Mucosa of stomach (tissue), 1 donor: Measurements from ENCODE around the gene FBXO17.
A peak's percentile ranks its signal among the peaks of the same experiment; 100 is the strongest.

Source experiments
- H3K27me3 ChIP-seq: one replicate; pipeline ENCODE4 v1.7.0; 2013; ENCODE audit warnings: mild to moderate bottlenecking, low read length; ENCODE audit not compliant: control insufficient read depth, insufficient read depth
- H3K36me3 ChIP-seq: one replicate; pipeline ENCODE4 v1.7.0; 2013; ENCODE audit warnings: low read length; ENCODE audit not compliant: control insufficient read depth, insufficient read depth
- H3K4me1 ChIP-seq: one replicate; pipeline ENCODE4 v1.7.0; 2013; ENCODE audit warnings: mild to moderate bottlenecking, low read length; ENCODE audit not compliant: control insufficient read depth, insufficient read depth
- H3K4me3 ChIP-seq: one replicate; pipeline ENCODE4 v1.7.0; 2013; ENCODE audit warnings: low read length
- H3K9ac ChIP-seq: one replicate; pipeline ENCODE4 v1.7.0; 2013; ENCODE audit warnings: mild to moderate bottlenecking, low read length, moderate library complexity
- H3K9me3 ChIP-seq: one replicate; pipeline ENCODE4 v1.7.0; 2013; ENCODE audit warnings: mild to moderate bottlenecking, low read length, moderate library complexity; ENCODE audit not compliant: control insufficient read depth
- donor health status: Pancreatic carcinoma.

The FBXO17 gene

GRCh38 chr19:38932425-38933179, 42.9 kb downstream of the FBXO17 start:
- no peaks in the 10 kb centered on the region for H3K27me3 ChIP-seq
- H3K4me3 ChIP-seq: no peak overlapping the region
- no peaks in the 10 kb centered on the region for H3K9me3 ChIP-seq
- H3K9ac ChIP-seq: no peak overlapping the region
- no peaks in the 10 kb centered on the region for H3K36me3 ChIP-seq
- peaks cover 11% of the 10 kb centered on the region for H3K4me1 ChIP-seq

- Histone ChIP-seq H3K4me3 (peak overlapping the region; percentile 70), H3K9ac (peak overlapping the region; percentile 95), H3K4me1 (peaks cover 11% of the 10 kb centered on the region), H3K9me3 (no peaks in the 10 kb centered on the region), H3K36me3 (no peaks in the 10 kb centered on the region), H3K27me3 (no peaks in the 10 kb centered on the region)
These were observed 44.1 kb downstream of the FBXO17 start for GRCh38 chr19:38931521-38931793.

GRCh38 chr19:38930776-38931520, 44.6 kb downstream of the FBXO17 start, which contains the start of gene MRPS12:
Gene MRPS12, plus strand, starts transcription at chr19:38930944. Its CDS starts 351 bp downstream, at chr19:38931295.
- H3K27me3 ChIP-seq: no peaks in the 10 kb centered on the region
- peaks cover 11% of the 10 kb centered on the region for H3K4me1 ChIP-seq
- H3K36me3 ChIP-seq: no peaks in the 10 kb centered on the region
- H3K9ac ChIP-seq: peak within 1 kb of the TSS; percentile 95
- no peaks in the 10 kb centered on the region for H3K9me3 ChIP-seq
- peak within 1 kb of the TSS; percentile 70 for H3K4me3 ChIP-seq

GRCh38 chr19:38929929-38930775, 45.4 kb downstream of the FBXO17 start, which contains the start of gene SARS2:
Gene SARS2, minus strand, starts transcription at chr19:38930763. Its CDS starts 27 bp downstream, at chr19:38930736.
- peaks cover 11% of the 10 kb centered on the region for H3K4me1 ChIP-seq
- H3K9ac ChIP-seq: peak within 1 kb of the TSS; percentile 95
- peak within 1 kb of the TSS; percentile 70 for H3K4me3 ChIP-seq
- H3K27me3 ChIP-seq: no peaks in the 10 kb centered on the region
- no peaks in the 10 kb centered on the region for H3K36me3 ChIP-seq
- H3K9me3 ChIP-seq: no peaks in the 10 kb centered on the region

GRCh38 chr19:38928391-38929001, 47.0 kb downstream of the FBXO17 start:
- Histone ChIP-seq H3K27me3 (no peaks in the 10 kb centered on the region), H3K4me1 (peaks cover 11% of the 10 kb centered on the region), H3K4me3 (no peak overlapping the region), H3K9ac (no peak overlapping the region), H3K9me3 (no peaks in the 10 kb centered on the region), H3K36me3 (peaks cover 4% of the 10 kb centered on the region)

- H3K9ac ChIP-seq: no peak overlapping the region
- H3K9me3 ChIP-seq: no peaks in the 10 kb centered on the region
- no peaks in the 10 kb centered on the region for H3K27me3 ChIP-seq
- H3K36me3 ChIP-seq: peaks cover 4% of the 10 kb centered on the region
- no peak overlapping the region for H3K4me3 ChIP-seq
- peaks cover 2% of the 10 kb centered on the region for H3K4me1 ChIP-seq
These were observed 51.2 kb downstream of the FBXO17 start for GRCh38 chr19:38924388-38924787.

GRCh38 chr19:38922482-38922881, 53.1 kb downstream of the FBXO17 start:
- Histone ChIP-seq H3K4me3 (no peak overlapping the region), H3K27me3 (no peaks in the 10 kb centered on the region), H3K36me3 (peaks cover 4% of the 10 kb centered on the region), H3K9me3 (no peaks in the 10 kb centered on the region), H3K4me1 (no peaks in the 10 kb centered on the region), H3K9ac (no peak overlapping the region)

- Histone ChIP-seq H3K9me3 (no peaks in the 10 kb centered on the region), H3K4me1 (no peaks in the 10 kb centered on the region), H3K4me3 (no peak overlapping the region), H3K27me3 (no peaks in the 10 kb centered on the region), H3K9ac (no peak overlapping the region), H3K36me3 (peaks cover 4% of the 10 kb centered on the region)
These were observed 53.9 kb downstream of the FBXO17 start for GRCh38 chr19:38921420-38922274.

- Histone ChIP-seq H3K4me3 (no peak overlapping the region), H3K9me3 (no peaks in the 10 kb centered on the region), H3K36me3 (peaks cover 4% of the 10 kb centered on the region), H3K9ac (no peak overlapping the region), H3K27me3 (no peaks in the 10 kb centered on the region), H3K4me1 (no peaks in the 10 kb centered on the region)
These were observed 54.7 kb downstream of the FBXO17 start for GRCh38 chr19:38920602-38921419.

GRCh38 chr19:38919837-38920601, 55.5 kb downstream of the FBXO17 start:
- Histone ChIP-seq H3K27me3 (no peaks in the 10 kb centered on the region), H3K4me1 (no peaks in the 10 kb centered on the region), H3K9ac (no peak overlapping the region), H3K9me3 (no peaks in the 10 kb centered on the region), H3K36me3 (peaks cover 4% of the 10 kb centered on the region), H3K4me3 (no peak overlapping the region)
